IPS-15b (cell line): ENCODE measurements around the gene LRRC32.

Experiments
- H3K27me3 ChIP-seq: one replicate; pipeline ENCODE4 v1.6.1; 2013; ENCODE audit warnings: low read length; ENCODE audit not compliant: control insufficient read depth, insufficient read depth
- H3K36me3 ChIP-seq: one replicate; pipeline ENCODE4 v1.6.1; 2013; ENCODE audit warnings: low read length; ENCODE audit not compliant: control insufficient read depth, insufficient read depth
- H3K4me1 ChIP-seq: one replicate; pipeline ENCODE4 v1.6.1; 2013; ENCODE audit warnings: mild to moderate bottlenecking, low read length; ENCODE audit not compliant: control insufficient read depth, insufficient read depth
- H3K4me3 ChIP-seq: one replicate; pipeline ENCODE4 v1.5.1; 2013; ENCODE audit warnings: low read depth, low read length
- H3K9ac ChIP-seq: one replicate; pipeline ENCODE4 v1.6.1; 2013; ENCODE audit warnings: low read depth, mild to moderate bottlenecking, low read length
- H3K9me3 ChIP-seq: one replicate; pipeline ENCODE4 v1.6.1; 2013; ENCODE audit warnings: mild to moderate bottlenecking, low read length; ENCODE audit not compliant: control insufficient read depth, insufficient read depth

The LRRC32 gene

GRCh38 chr11:76658651-76659650 lies 11.6 kb downstream of the LRRC32 start:
- no peak overlapping the region for H3K4me3 ChIP-seq
- H3K9ac ChIP-seq = no peak overlapping the region
- H3K9me3 ChIP-seq = no peaks in the 10 kb centered on the region
- H3K4me1 ChIP-seq = peaks cover 2% of the 10 kb centered on the region
- H3K36me3 ChIP-seq = no peaks in the 10 kb centered on the region
- no peaks in the 10 kb centered on the region for H3K27me3 ChIP-seq

GRCh38 chr11:76658231-76658630 lies 12.3 kb downstream of the LRRC32 start:
- no peaks in the 10 kb centered on the region for H3K27me3 ChIP-seq
- no peak overlapping the region for H3K4me3 ChIP-seq
- H3K9me3 ChIP-seq = no peaks in the 10 kb centered on the region
- peaks cover 2% of the 10 kb centered on the region for H3K4me1 ChIP-seq
- H3K9ac ChIP-seq = no peak overlapping the region
- no peaks in the 10 kb centered on the region for H3K36me3 ChIP-seq

DNA sequence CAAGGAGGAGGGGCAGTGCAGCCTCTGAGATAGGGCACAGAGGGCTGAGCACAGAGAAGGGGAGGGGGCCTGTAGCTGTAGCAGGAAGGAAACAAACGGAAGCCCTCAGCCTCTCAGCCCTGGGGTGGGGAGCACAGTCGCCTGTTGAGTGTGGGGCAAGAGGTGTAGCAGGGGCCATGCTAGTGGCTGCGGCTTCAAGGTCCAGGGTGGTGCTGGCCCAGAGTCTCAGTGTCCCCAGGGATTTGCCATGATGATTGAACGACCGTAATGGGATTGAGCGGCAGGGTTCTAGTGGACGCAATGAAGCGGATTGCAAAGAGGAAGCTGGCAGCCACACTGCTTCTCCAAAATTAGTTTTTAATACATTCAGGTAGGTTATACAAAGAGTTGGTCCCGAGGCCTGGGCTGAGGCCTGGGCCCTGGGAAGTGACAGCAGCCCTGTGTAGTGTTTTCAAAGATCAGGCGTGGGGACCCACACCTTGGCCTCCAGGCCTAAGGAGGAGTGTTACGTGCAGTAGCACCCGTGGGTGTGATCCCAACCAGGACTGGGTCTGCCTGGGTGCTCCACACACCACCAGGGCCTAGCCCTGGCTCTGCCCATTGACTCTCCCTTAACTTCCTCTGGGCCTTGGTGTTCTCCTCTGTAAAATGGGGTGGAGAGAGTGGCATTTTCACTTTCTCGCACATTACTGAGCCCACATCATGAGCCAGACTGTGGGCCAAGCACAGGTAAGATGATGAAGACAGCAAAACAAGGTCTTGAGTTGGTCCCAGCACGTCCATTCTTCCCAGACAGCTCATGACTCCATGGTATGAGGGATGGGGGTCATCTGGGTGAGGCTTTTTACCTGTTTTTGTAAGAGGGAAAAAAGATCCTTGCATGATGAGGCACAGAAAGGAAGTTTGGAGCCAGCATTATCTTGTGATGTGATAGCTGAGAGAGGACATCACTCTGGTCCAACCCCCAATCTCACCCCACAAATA lies 13.1 kb downstream of the LRRC32 start:
- peaks cover 2% of the 10 kb centered on the region for H3K4me1 ChIP-seq
- no peak overlapping the region for H3K9ac ChIP-seq
- no peaks in the 10 kb centered on the region for H3K27me3 ChIP-seq
- H3K36me3 ChIP-seq = no peaks in the 10 kb centered on the region
- no peak overlapping the region for H3K4me3 ChIP-seq
- H3K9me3 ChIP-seq = no peaks in the 10 kb centered on the region

GRCh38 chr11:76656571-76657081 lies 13.9 kb downstream of the LRRC32 start:
- no peak overlapping the region for H3K9ac ChIP-seq
- H3K4me3 ChIP-seq = no peak overlapping the region
- peaks cover 2% of the 10 kb centered on the region for H3K4me1 ChIP-seq
- H3K9me3 ChIP-seq = no peaks in the 10 kb centered on the region
- H3K36me3 ChIP-seq = no peaks in the 10 kb centered on the region
- H3K27me3 ChIP-seq = no peaks in the 10 kb centered on the region

GRCh38 chr11:76656050-76656531 lies 14.5 kb downstream of the LRRC32 start:
- H3K4me3 ChIP-seq = no peak overlapping the region
- peaks cover 2% of the 10 kb centered on the region for H3K4me1 ChIP-seq
- no peaks in the 10 kb centered on the region for H3K9me3 ChIP-seq
- no peak overlapping the region for H3K9ac ChIP-seq
- H3K27me3 ChIP-seq = no peaks in the 10 kb centered on the region
- no peaks in the 10 kb centered on the region for H3K36me3 ChIP-seq

- Histone ChIP-seq H3K9ac (no peak overlapping the region), H3K27me3 (no peaks in the 10 kb centered on the region), H3K36me3 (no peaks in the 10 kb centered on the region), H3K4me3 (no peak overlapping the region), H3K4me1 (peaks cover 2% of the 10 kb centered on the region), H3K9me3 (no peaks in the 10 kb centered on the region)
These were observed 15.0 kb downstream of the LRRC32 start for GRCh38 chr11:76655501-76656049.

GRCh38 chr11:76654980-76655379 lies 15.6 kb downstream of the LRRC32 start:
- no peak overlapping the region for H3K4me3 ChIP-seq
- H3K27me3 ChIP-seq = no peaks in the 10 kb centered on the region
- H3K9me3 ChIP-seq = no peaks in the 10 kb centered on the region
- no peak overlapping the region for H3K9ac ChIP-seq
- no peaks in the 10 kb centered on the region for H3K36me3 ChIP-seq
- H3K4me1 ChIP-seq = peaks cover 2% of the 10 kb centered on the region

DNA sequence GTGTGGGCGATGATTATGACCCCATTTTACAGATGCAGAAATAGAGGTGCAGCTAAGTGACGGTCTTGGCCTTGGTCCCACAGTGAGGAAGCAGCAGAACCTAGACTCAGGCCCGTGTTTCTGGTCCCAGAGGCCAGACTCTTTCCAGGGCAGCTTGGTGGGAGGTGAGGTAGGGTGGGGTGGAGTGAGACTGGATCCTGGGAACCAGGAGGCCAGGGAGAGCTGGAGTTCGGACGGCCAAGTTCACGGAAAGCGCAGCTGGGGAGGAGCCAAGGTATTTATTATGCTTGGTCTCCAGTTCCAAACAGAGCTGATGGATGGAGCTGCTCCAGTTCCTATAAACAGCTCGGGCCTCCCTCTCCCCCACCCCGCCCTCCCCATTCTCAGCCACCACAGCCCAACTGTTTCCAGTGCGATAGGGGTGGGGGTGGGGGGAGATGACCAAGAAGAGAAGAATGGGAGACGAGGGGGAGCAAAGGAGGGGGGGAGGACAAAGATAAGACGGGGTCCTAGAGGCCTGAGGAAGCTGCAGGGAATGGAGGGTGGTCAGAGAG lies 16.2 kb downstream of the LRRC32 start:
- no peaks in the 10 kb centered on the region for H3K9me3 ChIP-seq
- no peak overlapping the region for H3K9ac ChIP-seq
- peaks cover 2% of the 10 kb centered on the region for H3K4me1 ChIP-seq
- H3K27me3 ChIP-seq = no peaks in the 10 kb centered on the region
- no peak overlapping the region for H3K4me3 ChIP-seq
- H3K36me3 ChIP-seq = no peaks in the 10 kb centered on the region

DNA sequence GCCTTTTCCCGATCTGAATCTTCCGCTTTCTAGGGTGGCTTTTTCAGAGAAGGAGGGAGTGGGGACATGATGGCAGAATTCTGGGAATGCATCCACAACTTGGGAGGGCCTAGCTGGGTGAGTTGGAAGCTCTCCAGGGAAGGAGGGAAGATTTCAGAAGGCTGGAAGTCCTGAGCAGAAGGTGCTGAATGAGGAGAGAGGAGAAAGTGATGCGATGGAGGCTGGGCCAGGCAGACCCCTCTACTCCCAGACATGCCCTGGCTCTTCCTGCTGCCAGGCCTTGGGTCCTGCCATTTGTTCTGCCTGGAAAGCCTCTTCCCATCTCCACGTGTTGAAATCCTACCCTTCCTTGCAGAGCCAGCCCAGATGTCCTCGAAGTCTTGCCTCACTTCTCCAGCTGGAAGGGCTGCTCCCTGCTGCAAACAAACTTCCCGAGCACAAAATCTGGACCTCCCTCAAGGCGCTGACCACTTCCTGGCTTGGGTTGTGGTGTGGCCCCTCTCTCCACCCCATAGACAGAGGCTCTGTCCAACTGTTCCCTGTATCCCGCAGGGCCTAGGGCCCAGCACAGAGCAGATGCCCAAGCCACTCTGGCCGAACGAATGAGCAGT lies 16.8 kb downstream of the LRRC32 start:
- Histone ChIP-seq H3K36me3 (no peaks in the 10 kb centered on the region), H3K27me3 (no peaks in the 10 kb centered on the region), H3K4me3 (no peak overlapping the region), H3K9ac (no peak overlapping the region), H3K4me1 (peaks cover 2% of the 10 kb centered on the region), H3K9me3 (no peaks in the 10 kb centered on the region)

DNA sequence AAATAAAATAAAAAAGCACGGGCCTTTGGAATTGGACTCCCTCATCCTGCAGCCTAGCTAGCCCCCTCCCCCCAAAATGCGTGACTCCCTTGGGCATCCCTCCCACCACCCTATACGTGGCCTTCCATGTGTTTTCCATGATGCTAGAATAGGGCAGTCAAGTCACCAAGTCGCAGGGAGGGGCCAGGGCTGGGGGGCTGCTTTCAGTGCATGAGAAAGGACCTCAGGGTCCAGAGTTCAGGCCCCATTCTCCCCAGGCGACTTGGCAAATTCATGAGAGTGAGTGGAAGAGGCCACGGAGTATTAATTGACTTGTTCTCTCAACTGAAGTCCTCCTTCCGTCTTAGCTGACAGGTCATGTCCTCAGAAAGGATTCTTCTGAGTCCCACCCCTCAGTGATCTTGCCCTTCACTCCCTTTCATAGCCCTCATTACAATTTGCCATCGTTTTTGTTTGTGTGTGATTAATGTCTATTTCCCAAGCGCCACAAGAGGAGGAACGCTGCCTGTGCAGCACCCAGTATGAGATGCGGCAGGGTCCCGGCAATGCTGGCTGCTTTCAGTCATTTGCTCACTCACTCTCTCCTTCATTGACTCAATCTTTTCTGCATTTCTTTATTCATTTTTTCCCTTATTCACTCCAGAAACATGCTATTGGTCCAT lies 17.4 kb downstream of the LRRC32 start:
- no peak overlapping the region for H3K4me3 ChIP-seq
- no peaks in the 10 kb centered on the region for H3K27me3 ChIP-seq
- no peak overlapping the region for H3K9ac ChIP-seq
- no peaks in the 10 kb centered on the region for H3K36me3 ChIP-seq
- no peaks in the 10 kb centered on the region for H3K9me3 ChIP-seq
- H3K4me1 ChIP-seq = peaks cover 2% of the 10 kb centered on the region
